CD8-positive, alpha-beta memory T cell (primary cell): Measurements from ENCODE around the gene BTRC. TPM values are rescaled to one million over a fixed set of nuclear protein-coding genes. Genes with fewer than 3 reads are reported as not detected.

Source experiments
- CTCF ChIA-PET: fragments of 350-600 bp; sonication (Branson Sonifier 250); formaldehyde crosslinking; loops from one replicate; lab custom pipeline; 2021; ENCODE audit warnings: antibody characterized with exemption; lab: Charles Lee
- POLR2A ChIA-PET: fragments of 350-600 bp; sonication (Branson Sonifier 250); formaldehyde crosslinking; loops from one replicate; lab custom pipeline; 2021; ENCODE audit warnings: antibody characterized with exemption; lab: Charles Lee
- DNase-seq, 5 donors: peaks; one replicate each; pipeline versions ENCODE4 v3.0.0 to v3.0.0-alpha.2; 2020 to 2022; ENCODE audit warnings: mixed read lengths in 1 of 5
- H3K27ac ChIP-seq: one replicate; pipeline ENCODE4 v1.7.0; 2013; ENCODE audit warnings: low read depth, mild to moderate bottlenecking, low read length, moderate library complexity
- H3K27me3 ChIP-seq: 2 replicates; pipeline ENCODE4 v1.7.0; 2013; ENCODE audit warnings: low read length, mild to moderate bottlenecking; ENCODE audit not compliant: insufficient read depth, poor library complexity, severe bottlenecking
- H3K36me3 ChIP-seq: 2 replicates; pipeline ENCODE4 v1.7.0; 2013; ENCODE audit warnings: mild to moderate bottlenecking, low read length, moderate library complexity; ENCODE audit not compliant: insufficient read depth
- H3K4me1 ChIP-seq: 2 replicates; pipeline ENCODE4 v1.7.0; 2013; ENCODE audit warnings: mild to moderate bottlenecking, low read length, moderate library complexity; ENCODE audit not compliant: insufficient read depth
- H3K4me3 ChIP-seq: 2 replicates; pipeline ENCODE4 v1.7.0; 2013; ENCODE audit warnings: mild to moderate bottlenecking, low read length
- H3K9me3 ChIP-seq: 2 replicates; pipeline ENCODE4 v1.7.0; 2013; ENCODE audit warnings: mild to moderate bottlenecking, low read length
- H3K27ac Mint-ChIP-seq, 8 donors: one replicate each; pipeline ENCODE4 v1.8.0; 2020 to 2021; ENCODE audit warnings: mixed read lengths in 8 of 8, mild to moderate bottlenecking in 6 of 8, inconsistent platforms in 3 of 8, moderate library complexity in 3 of 8
- H3K27me3 Mint-ChIP-seq, 2 donors: one replicate each; pipeline ENCODE4 v1.8.0; 2020 to 2021; ENCODE audit warnings: mixed read lengths in 2 of 2, mild to moderate bottlenecking in 1 of 2, moderate library complexity in 1 of 2
- H3K36me3 Mint-ChIP-seq, 3 donors: one replicate each; pipeline ENCODE4 v1.8.0; 2020 to 2021; ENCODE audit warnings: mixed read lengths in 3 of 3, inconsistent platforms in 1 of 3, mild to moderate bottlenecking in 1 of 3
- H3K4me1 Mint-ChIP-seq, 3 donors: one replicate each; pipeline ENCODE4 v1.8.0; 2020 to 2021; ENCODE audit warnings: mixed read lengths in 3 of 3, inconsistent platforms in 1 of 3, mild to moderate bottlenecking in 1 of 3
- H3K4me3 Mint-ChIP-seq, 7 donors: one replicate each; pipeline ENCODE4 v1.8.0; 2020 to 2021; ENCODE audit warnings: mixed read lengths in 7 of 7, mild to moderate bottlenecking in 6 of 7, moderate library complexity in 4 of 7, inconsistent platforms in 2 of 7
- H3K9me3 Mint-ChIP-seq, 5 donors: one replicate each; pipeline ENCODE4 v1.8.0; 2020 to 2022; ENCODE audit warnings: mixed read lengths in 5 of 5, mild to moderate bottlenecking in 3 of 5, moderate library complexity in 2 of 5, inconsistent platforms in 1 of 5
- polyA plus RNA-seq: library from polyadenylated mRNA; unstranded; fragments of 300-500 nt; fragmentation: Illumina TruSeq; gene quantifications from one replicate; pipeline ENCODE4 v1.2.3, GENCODE V29; 2021
- total RNA-seq, 2 experiments: library from RNA; stranded (reverse); gene quantifications; one replicate each; pipeline ENCODE4 v1.2.3, GENCODE V29; 2021

Gene BTRC
- total and polyA plus RNA-seq, 3 experiments from 2014 or later: 7.1 to 21.3 (median 19.3) TPM

DNA sequence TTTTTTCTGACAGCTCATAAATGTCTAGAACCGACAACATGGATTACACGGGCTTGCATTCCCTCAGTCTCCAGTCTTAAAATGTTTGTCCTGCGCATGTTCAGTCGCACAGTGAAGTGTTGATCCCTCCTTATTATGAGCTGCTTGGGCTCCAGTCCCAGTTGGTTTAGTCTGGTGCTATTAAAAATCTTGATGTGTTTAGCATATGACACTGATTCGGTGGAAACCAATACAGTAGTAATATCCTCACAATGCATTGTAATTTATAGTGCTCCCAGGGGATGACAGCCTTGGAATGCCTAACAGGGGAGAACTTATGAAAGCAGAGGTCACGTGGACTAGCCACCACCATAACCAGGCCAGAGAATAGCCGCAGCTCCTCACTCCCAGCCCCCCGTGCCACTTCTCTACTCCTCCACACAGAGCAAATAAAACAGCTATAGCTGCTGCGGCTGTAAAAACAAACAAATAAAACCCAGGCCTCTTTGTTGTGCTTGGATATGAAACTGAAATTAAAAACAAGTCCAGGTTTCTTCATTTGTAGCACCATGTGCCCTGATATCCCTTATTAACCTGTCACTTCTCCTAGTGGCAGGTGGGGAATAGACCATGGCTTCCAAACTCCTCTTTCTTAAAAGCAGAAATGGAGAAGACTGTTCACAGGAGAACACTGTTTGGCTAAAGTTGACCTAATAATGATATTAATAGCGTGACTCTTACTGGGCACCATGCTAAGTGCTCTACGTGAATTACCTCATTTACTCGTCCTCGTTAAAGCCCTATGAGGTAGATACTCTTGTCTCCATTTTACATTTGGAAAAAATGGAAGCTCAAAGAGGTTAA, 241.8 kb downstream of the BTRC start:
- Mint-ChIP-seq H3K27ac (peak overlapping the region in 1 of 8 donors; percentile 33), H3K4me3 (no peak overlapping the region), H3K27me3 (no peaks in the 10 kb centered on the region), H3K36me3 (peaks cover 0 to 1% (median 0%) of the 10 kb centered on the region in 3 donors), H3K4me1 (no peaks in the 10 kb centered on the region), H3K9me3 (no peaks in the 10 kb centered on the region)
- no peak for DNase-seq
- Histone ChIP-seq H3K27me3 (peaks cover 5% of the 10 kb centered on the region), H3K4me1 (no peaks in the 10 kb centered on the region), H3K27ac (no peak overlapping the region), H3K36me3 (no peaks in the 10 kb centered on the region), H3K4me3 (no peak overlapping the region), H3K9me3 (no peaks in the 10 kb centered on the region)
- POLR2A ChIA-PET: no interaction called here
- CTCF ChIA-PET: interaction anchor here (1.5 to 1.9 kb wide), 2 partner anchors 8 kb away, joined by 3 to 4 read pairs; partner anchors contain the start of genes DPCD and POLL

DNA sequence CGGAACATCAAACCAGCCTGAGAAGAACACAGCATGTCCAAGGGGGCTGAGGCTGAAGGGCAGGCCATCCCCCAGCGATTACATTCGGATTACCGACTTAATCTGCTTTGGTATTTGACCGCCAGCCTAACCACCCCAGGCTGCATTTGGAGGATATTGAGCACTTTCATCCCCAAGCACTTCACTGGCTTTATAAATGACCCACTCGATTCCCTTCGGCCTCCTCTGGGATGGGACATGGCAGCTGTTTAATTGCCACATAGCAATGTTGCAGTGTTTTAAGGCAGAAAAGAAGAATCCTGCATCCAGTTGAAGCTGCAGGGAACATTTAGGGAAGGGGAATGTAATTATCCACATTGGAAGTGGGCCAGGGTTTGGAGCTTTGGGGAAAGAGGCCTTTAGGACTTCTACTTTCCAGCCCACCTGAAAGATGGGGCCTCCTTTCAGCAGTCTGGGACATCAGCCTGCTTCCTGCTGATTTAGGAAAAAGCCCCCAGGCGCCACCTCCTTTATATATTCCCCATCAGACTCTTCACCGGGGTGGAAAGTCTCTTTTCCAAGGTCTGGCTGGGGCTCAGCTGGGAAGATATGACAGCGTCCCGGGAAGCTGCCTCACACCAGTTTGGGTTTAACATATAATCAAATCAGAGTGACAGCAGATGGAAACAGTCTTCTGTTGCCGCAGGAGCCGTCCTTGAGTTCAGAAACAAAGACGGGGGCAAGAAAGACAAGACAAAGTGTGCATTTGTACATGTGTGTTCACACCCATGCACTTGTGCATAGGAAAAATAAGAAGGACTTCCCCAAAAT, 243.3 kb downstream of the BTRC start:
- no peaks in the 10 kb centered on the region for H3K4me1 ChIP-seq
- H3K27me3 Mint-ChIP-seq: no peaks in the 10 kb centered on the region
- POLR2A ChIA-PET: no interaction called here
- H3K27me3 ChIP-seq: peaks cover 5% of the 10 kb centered on the region
- CTCF ChIA-PET: interaction anchor here (1.5 kb wide), 1 partner anchor 9 kb away, joined by 3 read pairs; the partner anchor contains the start of genes DPCD and POLL
- DNase-seq: no peak
- peaks cover 0 to 1% (median 0%) of the 10 kb centered on the region in 3 donors for H3K36me3 Mint-ChIP-seq
- H3K9me3 Mint-ChIP-seq: no peaks in the 10 kb centered on the region
- H3K27ac Mint-ChIP-seq: no peak overlapping the region
- H3K36me3 ChIP-seq: no peaks in the 10 kb centered on the region
- no peaks in the 10 kb centered on the region for H3K9me3 ChIP-seq
- no peak overlapping the region for H3K27ac ChIP-seq
- H3K4me3 Mint-ChIP-seq: no peak overlapping the region
- no peak overlapping the region for H3K4me3 ChIP-seq
- H3K4me1 Mint-ChIP-seq: no peaks in the 10 kb centered on the region

DNA sequence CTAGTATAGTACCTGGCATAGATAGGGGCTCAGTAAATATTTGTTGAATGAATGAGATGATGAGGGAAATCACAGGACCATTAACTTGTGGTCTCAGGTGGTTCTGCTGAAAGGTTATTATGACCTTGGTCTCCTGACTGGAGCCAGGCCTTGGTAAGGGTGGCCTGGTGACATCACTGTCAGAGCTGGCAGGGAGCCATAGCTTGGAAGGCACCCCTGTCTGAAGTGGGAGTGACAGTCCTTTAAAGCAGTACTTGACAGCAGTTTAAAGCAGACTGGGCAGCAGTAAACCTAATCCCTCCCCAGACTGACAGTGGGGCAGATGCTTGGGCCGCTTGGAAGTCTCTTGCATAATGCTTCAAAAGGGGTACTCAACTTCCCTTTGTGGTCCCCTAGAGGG, 247.6 kb downstream of the BTRC start:
- no peaks in the 10 kb centered on the region for H3K9me3 ChIP-seq
- DNase-seq: no peak
- ChIA-PET POLR2A (no interaction called here), CTCF (interaction anchor here (1.3 to 3.8 kb wide), 2 partner anchors 21 to 180 kb away, joined by 3 to 14 read pairs; no protein-coding TSS in a partner anchor)
- Mint-ChIP-seq H3K36me3 (peaks cover 0 to 26% (median 3%) of the 10 kb centered on the region in 3 donors), H3K27me3 (peaks cover 0 to 3% of the 10 kb centered on the region in 2 donors), H3K9me3 (no peaks in the 10 kb centered on the region), H3K4me3 (no peak overlapping the region), H3K4me1 (no peaks in the 10 kb centered on the region), H3K27ac (peak overlapping the region in 1 of 8 donors; percentile 11)
- no peaks in the 10 kb centered on the region for H3K36me3 ChIP-seq
- H3K4me1 ChIP-seq: no peaks in the 10 kb centered on the region
- no peak overlapping the region for H3K27ac ChIP-seq
- no peak overlapping the region for H3K4me3 ChIP-seq
- no peaks in the 10 kb centered on the region for H3K27me3 ChIP-seq

DNA sequence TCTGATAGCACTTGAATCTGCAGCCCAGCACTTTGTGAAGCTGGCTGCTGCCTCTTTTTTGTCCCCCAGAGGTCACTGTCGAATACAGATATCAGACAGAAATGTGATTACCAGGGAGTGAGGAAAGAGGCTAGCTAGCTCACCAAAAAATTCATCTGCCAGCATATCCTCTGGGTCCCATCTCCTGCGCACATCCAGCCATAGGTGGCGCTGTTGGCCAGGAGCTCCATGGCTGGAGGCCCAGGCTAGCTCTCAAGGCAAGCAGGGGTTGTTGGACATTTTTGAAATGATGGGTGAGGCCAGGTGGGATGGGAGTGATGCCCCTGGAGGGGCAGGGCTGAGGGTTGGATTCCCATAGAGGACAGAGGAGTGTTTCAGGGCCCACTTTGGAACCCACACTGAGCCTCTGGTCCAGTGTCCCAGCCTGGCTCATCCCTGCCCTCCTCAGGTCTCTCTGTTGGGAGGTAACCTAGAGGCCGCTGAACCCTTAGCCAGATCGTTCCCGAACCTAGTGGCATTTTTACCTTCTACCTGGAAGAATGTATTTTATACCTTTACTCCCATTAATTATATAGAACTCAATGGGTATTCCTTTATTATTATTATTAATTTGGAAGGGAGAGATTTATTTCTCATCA, 248.9 kb downstream of the BTRC start:
- Histone ChIP-seq H3K9me3 (no peaks in the 10 kb centered on the region), H3K4me3 (no peak overlapping the region), H3K36me3 (no peaks in the 10 kb centered on the region), H3K27me3 (no peaks in the 10 kb centered on the region), H3K4me1 (no peaks in the 10 kb centered on the region), H3K27ac (no peak overlapping the region)
- H3K4me1 Mint-ChIP-seq: no peaks in the 10 kb centered on the region
- ChIA-PET CTCF (interaction anchor here (0.9 to 3.8 kb wide), 7 partner anchors 8 to 179 kb away, joined by 3 to 14 read pairs (median 3); partner anchors contain the start of genes DPCD and POLL), POLR2A (interaction anchor here (0.7 kb wide), 1 partner anchor 388 kb away, joined by 4 read pairs; no protein-coding TSS in a partner anchor)
- H3K9me3 Mint-ChIP-seq: no peaks in the 10 kb centered on the region
- peak; percentile 14 to 60 (median 29) for DNase-seq
- peak overlapping the region in 3 of 8 donors; percentile 21 to 42 (median 22) for H3K27ac Mint-ChIP-seq
- H3K4me3 Mint-ChIP-seq: no peak overlapping the region
- H3K27me3 Mint-ChIP-seq: peaks cover 0 to 3% of the 10 kb centered on the region in 2 donors
- peaks cover 0 to 37% (median 3%) of the 10 kb centered on the region in 3 donors for H3K36me3 Mint-ChIP-seq

Other genes with a start within 250 kb of the BTRC start
- gene TLX1, start 222.9 kb upstream of the BTRC start, total RNA-seq: not detected
- gene TLX1, start 222.9 kb upstream of the BTRC start, polyA plus RNA-seq: not detected
- not detected for gene LBX1, start 124.7 kb upstream of the BTRC start, total RNA-seq
- not detected for gene LBX1, start 124.7 kb upstream of the BTRC start, polyA plus RNA-seq
- 10 to 100 TPM; 30.9 to 32.6 TPM for gene POLL, start 234.1 kb downstream of the BTRC start, total RNA-seq
- 15.9 TPM for gene POLL, start 234.1 kb downstream of the BTRC start, polyA plus RNA-seq
- gene DPCD, start 234.2 kb downstream of the BTRC start, total RNA-seq: 10 to 100 TPM; 21.0 to 22.6 TPM
- gene DPCD, start 234.2 kb downstream of the BTRC start, polyA plus RNA-seq: 0.75 TPM